GM23248 (cell line): ENCODE data around the gene PRSS16. TPM values are rescaled to one million over a fixed set of nuclear protein-coding genes. Genes with fewer than 3 reads are reported as not detected.

Source experiments
- DNase-seq: peaks from one replicate; pipeline ENCODE4 v3.0.0-alpha.2; 2015
- H2AFZ ChIP-seq: fragments of 200-600 bp; sonication (generic); 2 replicates; pipeline ENCODE4 v1.6.1; 2016; ENCODE audit warnings: antibody characterized with exemption
- H3F3A ChIP-seq: fragments of 200-600 bp; sonication (generic); 2 replicates; pipeline ENCODE4 v1.6.1; 2016; ENCODE audit warnings: mild to moderate bottlenecking, antibody characterized with exemption, mixed run types; ENCODE audit not compliant: insufficient read depth
- H3K27ac ChIP-seq: fragments of 200-600 bp; sonication (generic); 2 replicates; pipeline ENCODE4 v1.5.1; 2016; ENCODE audit warnings: mild to moderate bottlenecking
- H3K27me3 ChIP-seq: fragments of 200-600 bp; sonication (generic); replicated peaks from 2 replicates; pipeline ENCODE4 v1.6.1; 2016; ENCODE audit warnings: mild to moderate bottlenecking; ENCODE audit not compliant: insufficient read depth
- H3K36me3 ChIP-seq: fragments of 200-600 bp; sonication (generic); 2 replicates; pipeline ENCODE4 v1.6.1; 2016; ENCODE audit warnings: low read depth, mild to moderate bottlenecking
- H3K4me1 ChIP-seq: fragments of 200-600 bp; sonication (generic); 2 replicates; pipeline ENCODE4 v1.6.1; 2016; ENCODE audit warnings: mild to moderate bottlenecking; ENCODE audit not compliant: insufficient read depth
- H3K4me2 ChIP-seq: fragments of 200-600 bp; sonication (generic); one replicate; pipeline ENCODE4 v1.6.1; 2016; ENCODE audit warnings: mild to moderate bottlenecking; ENCODE audit not compliant: unreplicated experiment
- H3K4me3 ChIP-seq: fragments of 200-600 bp; sonication (generic); 2 replicates; pipeline ENCODE4 v1.5.1; 2016; ENCODE audit warnings: mild to moderate bottlenecking
- H3K79me2 ChIP-seq: fragments of 200-600 bp; sonication (generic); 2 replicates; pipeline ENCODE4 v1.6.1; 2016; ENCODE audit warnings: mild to moderate bottlenecking; ENCODE audit not compliant: insufficient read depth
- H3K9ac ChIP-seq: fragments of 200-600 bp; sonication (generic); 2 replicates; pipeline ENCODE4 v1.6.1; 2016; ENCODE audit warnings: mild to moderate bottlenecking
- H3K9me2 ChIP-seq: fragments of 200-600 bp; sonication (generic); 2 replicates; pipeline ENCODE4 v1.6.1; 2016; ENCODE audit warnings: mixed run types, mild to moderate bottlenecking, moderate library complexity; ENCODE audit not compliant: insufficient read depth
- H3K9me3 ChIP-seq: fragments of 200-600 bp; sonication (generic); one replicate; pipeline ENCODE4 v1.6.1; 2017; ENCODE audit warnings: low read depth
- H4K20me1 ChIP-seq: fragments of 200-600 bp; sonication (generic); 2 replicates; pipeline ENCODE4 v1.6.0; 2016; ENCODE audit not compliant: insufficient read depth
- EZH2 ChIP-seq: fragments of 200-600 bp; sonication (generic); IDR thresholded peaks from 2 replicates; pipeline ENCODE4 v1.6.1; 2018; ENCODE audit warnings: antibody characterized with exemption, mild to moderate bottlenecking; ENCODE audit not compliant: insufficient read depth, poor library complexity, severe bottlenecking
- EZH2phosphoT487 ChIP-seq: fragments of 200-600 bp; sonication (generic); IDR thresholded peaks from 2 replicates; pipeline ENCODE4 v1.6.1; 2018; ENCODE audit warnings: antibody characterized with exemption, moderate library complexity, mild to moderate bottlenecking, low read depth; ENCODE audit not compliant: insufficient read depth
- WGBS, 2 experiments: methylation state at CpG; one replicate each; pipeline ENCODE4 v1.1.6; 2015 to 2017; ENCODE audit warnings: low lambda C conversion rate in 2 of 2, low coverage in 1 of 2; ENCODE audit errors: missing lambda C conversion rate in 2 of 2; 5-methylcytosine and 5-hydroxymethylcytosine counted together
- in situ Hi-C: fragments of 300-500 bp; cut with MboI; formaldehyde crosslinking; loops from 2 replicates; pipeline ENCODE4 v1.15.0; 2020
- polyA plus RNA-seq: library from polyadenylated mRNA; unstranded; fragments of >200 nt; fragmentation: Nextera tagmentation; extraction: Ambion mirVana; gene quantifications from 2 replicates; pipeline ENCODE4 v1.2.1, GENCODE V29; 2016
- total RNA-seq: library from RNA; depleted of rRNA; stranded (reverse); fragments of >200 nt; shearing (Covaris generic); gene quantifications from 2 replicates; pipeline ENCODE4 v1.2.3, GENCODE V29; 2014

The PRSS16 gene
- total and polyA plus RNA-seq, 2 experiments from 2014 or later: 0.86 TPM; not detected in 1

GRCh38 chr6:27279513-27280063 lies 32.1 kb downstream of the PRSS16 start:
- H3K27ac ChIP-seq: no peak overlapping the region
- in situ Hi-C loops: no loop called here
- peak overlapping the region; percentile 78 for H2AFZ ChIP-seq
- H3K4me2 ChIP-seq: peak overlapping the region; percentile 92
- no peaks in the 10 kb centered on the region for H3K9me2 ChIP-seq
- H3K9ac ChIP-seq: no peak overlapping the region
- H3K79me2 ChIP-seq: no peaks in the 10 kb centered on the region
- H4K20me1 ChIP-seq: no peaks in the 10 kb centered on the region
- no peak for TF ChIP-seq EZH2phosphoT487
- no peak for TF ChIP-seq EZH2
- no peak for DNase-seq
- H3F3A ChIP-seq: peaks cover 7% of the 10 kb centered on the region; the same call in 1 of the 2 replicates
- peak overlapping the region; percentile 73 for H3K4me3 ChIP-seq
- 5% methylated on average over 24 of the region's 24 CpGs for WGBS, 2 experiments
- H3K9me3 ChIP-seq: no peaks in the 10 kb centered on the region
- no peaks in the 10 kb centered on the region for H3K36me3 ChIP-seq
- H3K27me3 ChIP-seq: peaks cover 28% of the 10 kb centered on the region
- peaks cover 7% of the 10 kb centered on the region; the same call in 1 of the 2 replicates for H3K4me1 ChIP-seq

DNA sequence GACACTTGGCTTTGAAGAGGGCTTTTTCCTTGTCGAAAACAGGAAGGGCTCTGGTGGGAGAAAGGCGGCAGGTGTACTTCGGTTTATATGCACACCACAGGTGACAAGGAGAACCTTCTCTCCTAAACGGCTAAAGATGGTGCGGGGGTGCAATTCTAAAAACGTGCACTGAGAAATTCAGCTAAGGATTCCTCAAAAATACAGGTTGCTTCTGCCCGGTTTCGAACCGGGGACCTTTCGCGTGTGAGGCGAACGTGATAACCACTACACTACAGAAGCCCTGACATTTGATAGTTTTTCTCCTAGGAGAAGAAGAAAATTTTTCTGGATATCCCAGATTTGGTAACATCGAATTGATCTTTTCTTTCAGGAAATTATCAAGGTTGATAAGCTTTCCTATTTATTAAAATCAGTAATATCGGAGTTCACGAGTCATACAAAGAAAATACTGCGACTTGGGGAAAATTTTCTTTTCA lies 32.6 kb downstream of the PRSS16 start:
- WGBS, 2 experiments: 2 to 3% methylated on average over 17 of the region's 17 CpGs
- H2AFZ ChIP-seq: peak overlapping the region; percentile 81
- H3F3A ChIP-seq: peaks cover 7% of the 10 kb centered on the region; the same call in 1 of the 2 replicates
- H3K79me2 ChIP-seq: no peaks in the 10 kb centered on the region
- H3K27me3 ChIP-seq: peaks cover 32% of the 10 kb centered on the region
- peak overlapping the region; percentile 38; the same call in 1 of the 2 replicates for H3K9ac ChIP-seq
- H3K9me2 ChIP-seq: no peaks in the 10 kb centered on the region
- peaks cover 7% of the 10 kb centered on the region; the same call in 1 of the 2 replicates for H3K4me1 ChIP-seq
- H4K20me1 ChIP-seq: no peaks in the 10 kb centered on the region
- peak overlapping the region; percentile 73 for H3K4me3 ChIP-seq
- TF ChIP-seq EZH2 (no peak), EZH2phosphoT487 (no peak)
- DNase-seq: peak; percentile 53
- H3K27ac ChIP-seq: no peak overlapping the region
- no peaks in the 10 kb centered on the region for H3K9me3 ChIP-seq
- peak overlapping the region; percentile 92 for H3K4me2 ChIP-seq
- in situ Hi-C loops: no loop called here
- no peaks in the 10 kb centered on the region for H3K36me3 ChIP-seq

DNA sequence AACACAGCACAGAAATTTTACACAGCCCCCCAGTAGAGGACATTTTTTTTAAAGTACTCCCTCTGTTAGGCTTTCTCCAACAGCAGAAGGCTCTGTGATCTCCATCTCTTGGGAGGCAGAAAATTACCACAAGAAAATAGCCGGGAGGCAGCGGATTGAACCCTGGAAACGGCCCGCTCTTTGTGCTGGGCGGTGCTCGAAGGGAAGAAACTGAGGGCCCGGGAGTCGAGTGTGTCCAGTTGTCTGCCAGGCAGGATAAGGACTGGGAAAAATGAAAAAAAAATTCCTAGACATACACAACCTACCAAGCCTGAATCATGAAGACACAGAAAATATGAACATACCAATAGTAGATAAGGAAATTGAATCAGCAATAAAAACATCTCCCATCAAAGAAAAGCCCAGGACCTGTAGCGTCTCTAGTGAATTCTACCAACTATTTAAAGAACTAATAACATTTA lies 33.1 kb downstream of the PRSS16 start:
- no peaks in the 10 kb centered on the region for H4K20me1 ChIP-seq
- 1 to 3% methylated on average over 9 of the region's 9 CpGs for WGBS, 2 experiments

GRCh38 chr6:27281105-27281539 lies 33.6 kb downstream of the PRSS16 start:
- peaks cover 7% of the 10 kb centered on the region; the same call in 1 of the 2 replicates for H3F3A ChIP-seq
- H3K9me3 ChIP-seq: no peaks in the 10 kb centered on the region
- H3K27me3 ChIP-seq: peaks cover 43% of the 10 kb centered on the region
- peaks cover 7% of the 10 kb centered on the region; the same call in 1 of the 2 replicates for H3K4me1 ChIP-seq
- no peaks in the 10 kb centered on the region for H3K9me2 ChIP-seq
- 0 out of 2 replicates have a peak overlapping the region, but pooled peaks have one; percentile 81 for H2AFZ ChIP-seq
- H3K36me3 ChIP-seq: no peaks in the 10 kb centered on the region
- 7 to 10% methylated on average over 11 to 13 of the region's 13 CpGs for WGBS, 2 experiments
- H4K20me1 ChIP-seq: no peaks in the 10 kb centered on the region
- peak overlapping the region; percentile 92 for H3K4me2 ChIP-seq
- no peak overlapping the region for H3K27ac ChIP-seq
- DNase-seq: no peak
- H3K79me2 ChIP-seq: no peaks in the 10 kb centered on the region
- in situ Hi-C loops: no loop called here
- no peak overlapping the region for H3K9ac ChIP-seq
- TF ChIP-seq EZH2 (no peak), EZH2phosphoT487 (no peak)
- peak overlapping the region; percentile 73 for H3K4me3 ChIP-seq

More for the DNA sequence above, 33.1 kb downstream of the PRSS16 start:
- Histone ChIP-seq H3K4me2 (peak overlapping the region; percentile 92), H3K4me1 (peaks cover 7% of the 10 kb centered on the region; the same call in 1 of the 2 replicates), H3K9me2 (no peaks in the 10 kb centered on the region), H3K27me3 (peaks cover 37% of the 10 kb centered on the region), H3K79me2 (no peaks in the 10 kb centered on the region), H2AFZ (peak overlapping the region; percentile 81), H3K9me3 (no peaks in the 10 kb centered on the region), H3K27ac (no peak overlapping the region), H3K9ac (peak overlapping the region; percentile 38; the same call in 1 of the 2 replicates), H3F3A (peaks cover 7% of the 10 kb centered on the region; the same call in 1 of the 2 replicates), H3K36me3 (no peaks in the 10 kb centered on the region), H3K4me3 (peak overlapping the region; percentile 73)
- in situ Hi-C loops: no loop called here
- TF ChIP-seq EZH2: no peak
- no peak for TF ChIP-seq EZH2phosphoT487
- no peak for DNase-seq
